Nephron (organoid): Measurements from ENCODE around the gene PLS1.

Source experiments
- H3K27ac Mint-ChIP-seq, 3 experiments: 2 replicates each; pipeline ENCODE4 v1.8.0; 2020; ENCODE audit warnings: mixed read lengths in 3 of 3, mild to moderate bottlenecking in 2 of 3, moderate library complexity in 1 of 3
- H3K27me3 Mint-ChIP-seq: 2 replicates; pipeline ENCODE4 v1.8.0; 2021; ENCODE audit warnings: low read depth, mild to moderate bottlenecking, moderate library complexity, mixed read lengths
- H3K36me3 Mint-ChIP-seq: 2 replicates; pipeline ENCODE4 v1.8.0; 2020; ENCODE audit warnings: low read depth, mixed read lengths
- H3K4me1 Mint-ChIP-seq: 2 replicates; pipeline ENCODE4 v1.8.0; 2020; ENCODE audit warnings: mixed read lengths
- H3K4me3 Mint-ChIP-seq, 3 experiments: 2 replicates each; pipeline ENCODE4 v1.8.0; 2020; ENCODE audit warnings: mild to moderate bottlenecking in 3 of 3, mixed read lengths in 3 of 3, moderate library complexity in 2 of 3
- H3K9me3 Mint-ChIP-seq: 2 replicates; pipeline ENCODE4 v1.8.0; 2020; ENCODE audit warnings: mixed read lengths
- CTCF ChIP-seq, 3 experiments: fragments of 200-600 bp; sonication (generic); IDR thresholded peaks; one replicate each; pipeline ENCODE4 v1.5.0; 2021; ENCODE audit warnings: antibody characterized with exemption in 3 of 3; ENCODE audit not compliant: unreplicated experiment in 3 of 3

Gene PLS1

DNA sequence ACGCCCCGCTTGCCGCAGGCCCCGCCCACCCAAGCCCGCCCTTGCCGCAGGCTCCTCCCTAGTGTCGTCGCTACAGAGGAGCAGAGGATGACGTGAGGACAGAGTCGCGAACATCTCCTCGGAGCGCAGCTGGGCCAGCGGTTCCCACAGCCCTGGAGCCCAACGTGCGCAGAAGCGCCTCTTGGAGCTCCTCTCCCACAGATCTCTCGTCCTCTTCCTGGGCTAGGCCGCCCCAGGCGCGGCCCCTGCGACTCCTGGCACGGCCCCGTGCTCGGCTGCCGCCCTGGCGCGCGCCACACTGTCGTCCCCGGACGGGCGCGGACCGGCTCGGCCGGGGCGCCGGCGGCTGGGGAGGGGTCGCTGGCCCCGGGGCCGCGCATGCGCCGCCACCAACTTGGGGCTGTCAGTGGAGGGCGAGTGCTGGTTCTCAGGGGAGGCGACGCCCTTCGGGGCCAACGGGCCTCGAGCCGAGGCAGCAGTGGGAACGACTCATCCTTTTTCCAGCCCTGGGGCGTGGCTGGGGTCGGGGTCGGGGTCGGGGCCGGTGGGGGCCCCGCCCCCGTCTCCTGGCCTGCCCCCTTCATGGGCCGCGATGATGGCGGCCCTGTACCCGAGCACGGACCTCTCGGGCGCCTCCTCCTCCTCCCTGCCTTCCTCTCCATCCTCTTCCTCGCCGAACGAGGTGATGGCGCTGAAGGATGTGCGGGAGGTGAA lies 127.9 kb downstream of the PLS1 start, which contains the start of gene TRPC1:
TRPC1 (plus strand) TSS at position 67 of the 714 bp plus-strand sequence; CDS start at position 593, 526 bp downstream.
- Mint-ChIP-seq H3K4me3 (peak within 1 kb of the TSS; percentile 93 to 98 (median 96)), H3K9me3 (peaks cover 8% of the 10 kb centered on the region), H3K36me3 (peaks cover 6% of the 10 kb centered on the region), H3K4me1 (peaks cover 14% of the 10 kb centered on the region), H3K27ac (peak within 1 kb of the TSS; percentile 79 to 91 (median 87)), H3K27me3 (no peaks in the 10 kb centered on the region)
- no peak for TF ChIP-seq CTCF (IDR thresholded peaks at IDR 0.05; ENCODE audit: unreplicated experiment in 3 of 3)

DNA sequence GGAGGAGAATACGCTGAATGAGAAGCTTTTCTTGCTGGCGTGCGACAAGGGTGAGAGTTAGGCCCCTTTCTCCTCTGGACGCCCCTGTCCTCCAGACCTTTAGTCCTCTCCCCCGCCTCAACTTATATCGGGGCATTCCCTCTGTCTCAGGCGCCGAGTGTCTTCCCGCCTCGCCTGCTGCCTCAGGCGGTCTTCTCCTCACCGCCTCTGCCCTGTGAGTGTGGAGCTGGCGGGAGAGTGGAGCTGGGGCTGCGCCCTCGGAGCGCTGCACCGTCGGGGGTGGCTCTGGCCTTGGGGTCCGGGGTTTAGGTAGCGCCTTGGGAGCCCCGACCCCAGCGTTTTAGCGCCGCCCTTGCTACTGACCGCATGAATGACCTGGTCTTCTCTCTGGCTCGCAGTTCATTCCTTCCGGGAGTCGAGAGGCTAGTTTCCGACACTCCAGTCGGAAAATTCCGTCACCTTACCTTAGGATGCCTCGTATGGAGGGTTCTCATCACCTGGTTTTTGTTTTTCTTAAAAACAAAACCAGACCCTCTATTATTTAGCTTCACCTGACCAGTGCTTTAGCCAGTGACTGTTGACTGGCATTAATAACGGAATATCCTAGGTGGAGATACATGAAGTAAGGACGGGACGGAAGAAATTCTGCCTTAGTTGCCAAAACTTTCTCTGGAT lies 128.6 kb downstream of the PLS1 start:
- TF ChIP-seq CTCF (IDR thresholded peaks at IDR 0.05; ENCODE audit: unreplicated experiment in 3 of 3), result no peak
- peaks cover 8% of the 10 kb centered on the region for H3K9me3 Mint-ChIP-seq
- H3K4me3 Mint-ChIP-seq, result peak overlapping the region; percentile 93 to 98 (median 96)
- peak overlapping the region; percentile 79 to 91 (median 86) for H3K27ac Mint-ChIP-seq
- H3K27me3 Mint-ChIP-seq, result no peaks in the 10 kb centered on the region
- H3K4me1 Mint-ChIP-seq, result peaks cover 14% of the 10 kb centered on the region
- H3K36me3 Mint-ChIP-seq, result peaks cover 6% of the 10 kb centered on the region

- H3K27ac Mint-ChIP-seq, result peak overlapping the region; percentile 79 to 91 (median 86)
- no peaks in the 10 kb centered on the region for H3K27me3 Mint-ChIP-seq
- H3K4me3 Mint-ChIP-seq, result peak overlapping the region; percentile 93 to 98 (median 96)
- peaks cover 8% of the 10 kb centered on the region for H3K9me3 Mint-ChIP-seq
- H3K4me1 Mint-ChIP-seq, result peaks cover 14% of the 10 kb centered on the region
- H3K36me3 Mint-ChIP-seq, result peaks cover 4% of the 10 kb centered on the region
- TF ChIP-seq CTCF (IDR thresholded peaks at IDR 0.05; ENCODE audit: unreplicated experiment in 3 of 3), result no peak
These were observed 129.2 kb downstream of the PLS1 start for GRCh38 chr3:142725357-142725739.

DNA sequence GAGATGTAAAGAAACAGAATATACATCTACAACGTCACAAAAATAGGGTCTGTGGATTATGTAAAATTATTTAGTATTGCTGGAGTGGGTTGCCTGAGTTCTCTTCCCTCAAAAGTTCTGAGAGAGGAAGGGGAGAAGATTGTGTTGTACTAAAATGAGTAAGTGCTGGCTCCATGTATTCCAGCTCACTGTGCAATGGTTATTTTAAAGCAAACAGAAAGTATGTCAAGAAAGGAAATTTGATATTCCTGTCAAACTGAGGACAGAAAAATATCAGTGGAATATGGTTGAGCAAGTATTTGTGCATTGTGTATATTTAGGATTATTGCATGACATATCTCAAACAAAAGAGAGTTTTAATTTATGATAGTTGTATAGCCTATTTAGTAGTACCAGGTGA lies 129.8 kb downstream of the PLS1 start:
- no peak for TF ChIP-seq CTCF (IDR thresholded peaks at IDR 0.05; ENCODE audit: unreplicated experiment in 3 of 3)
- Mint-ChIP-seq H3K4me3 (peak overlapping the region; percentile 73 to 98 (median 96)), H3K27ac (peak overlapping the region in 1 of 3 experiments; percentile 22), H3K27me3 (no peaks in the 10 kb centered on the region), H3K9me3 (peaks cover 8% of the 10 kb centered on the region), H3K4me1 (peaks cover 14% of the 10 kb centered on the region), H3K36me3 (peaks cover 3% of the 10 kb centered on the region)

GRCh38 chr3:142732066-142732465 lies 135.9 kb downstream of the PLS1 start:
- no peaks in the 10 kb centered on the region for H3K27me3 Mint-ChIP-seq
- no peaks in the 10 kb centered on the region for H3K4me1 Mint-ChIP-seq
- no peak overlapping the region for H3K27ac Mint-ChIP-seq

More at GRCh38 chr3:142732066-142732465, 135.9 kb downstream of the PLS1 start:
- no peak overlapping the region for H3K4me3 Mint-ChIP-seq
- no peak for TF ChIP-seq CTCF (IDR thresholded peaks at IDR 0.05; ENCODE audit: unreplicated experiment in 3 of 3)
- no peaks in the 10 kb centered on the region for H3K9me3 Mint-ChIP-seq
- H3K36me3 Mint-ChIP-seq, result peaks cover 3% of the 10 kb centered on the region
